Thymus (tissue), 11 donors: ENCODE data around the gene NCAPH2. TPM values are rescaled to one million over a fixed set of nuclear protein-coding genes. Genes with fewer than 3 reads are reported as not detected.

Experiments used
- DNase-seq, 9 donors: peaks; one replicate each; pipeline ENCODE4 v3.0.0-alpha.2; 2013; ENCODE audit warnings: low spot score in 9 of 9, low read depth in 6 of 9, missing footprints in 1 of 9
- H3K27ac ChIP-seq, 2 donors: one replicate each; pipeline ENCODE4 v1.5.1; 2013; ENCODE audit warnings: control low read depth in 1 of 2, low read depth in 1 of 2, low read length in 1 of 2, mild to moderate bottlenecking in 1 of 2, moderate library complexity in 1 of 2
- H3K27me3 ChIP-seq, 2 donors: one replicate each; pipeline ENCODE4 v1.5.1; 2013; ENCODE audit warnings: low read length in 1 of 2; ENCODE audit not compliant: control insufficient read depth in 2 of 2, insufficient read depth in 1 of 2
- H3K36me3 ChIP-seq, 2 donors: one replicate each; pipeline ENCODE4 v1.5.1; 2013; ENCODE audit warnings: low read length in 1 of 2, mild to moderate bottlenecking in 1 of 2, moderate library complexity in 1 of 2; ENCODE audit not compliant: control insufficient read depth in 2 of 2, insufficient read depth in 2 of 2
- H3K4me1 ChIP-seq, 2 donors: one replicate each; pipeline ENCODE4 v1.5.1; 2013; ENCODE audit warnings: low read length in 2 of 2; ENCODE audit not compliant: control insufficient read depth in 2 of 2, insufficient read depth in 2 of 2
- H3K4me3 ChIP-seq, 2 donors: one replicate each; pipeline ENCODE4 v1.5.1; 2013; ENCODE audit warnings: low read length in 2 of 2, control low read depth in 1 of 2, mild to moderate bottlenecking in 1 of 2
- H3K9me3 ChIP-seq, 2 donors: one replicate each; pipeline ENCODE4 v1.5.1; 2013; ENCODE audit warnings: low read length in 1 of 2, mild to moderate bottlenecking in 1 of 2; ENCODE audit not compliant: control insufficient read depth in 2 of 2, insufficient read depth in 1 of 2
- WGBS: extraction: QIAGEN DNeasy Blood & Tissue Kit; methylation state at CpG from one replicate; pipeline ENCODE4 v1.1.7; 2013; 5-methylcytosine and 5-hydroxymethylcytosine counted together
- polyA plus RNA-seq: library from polyadenylated mRNA; stranded (reverse); fragments of 200-250 nt; gene quantifications from one replicate; pipeline ENCODE4 v1.2.3, GENCODE V29; 2013
- total RNA-seq: library from RNA; stranded (reverse); fragments of 120-200 nt; gene quantifications from one replicate; pipeline ENCODE4 v1.2.4, GENCODE V29; 2013
- donor health status: healthy.

NCAPH2 gene
- total and polyA plus RNA-seq, 2 donors: 40.8 to 57.6 TPM

DNA sequence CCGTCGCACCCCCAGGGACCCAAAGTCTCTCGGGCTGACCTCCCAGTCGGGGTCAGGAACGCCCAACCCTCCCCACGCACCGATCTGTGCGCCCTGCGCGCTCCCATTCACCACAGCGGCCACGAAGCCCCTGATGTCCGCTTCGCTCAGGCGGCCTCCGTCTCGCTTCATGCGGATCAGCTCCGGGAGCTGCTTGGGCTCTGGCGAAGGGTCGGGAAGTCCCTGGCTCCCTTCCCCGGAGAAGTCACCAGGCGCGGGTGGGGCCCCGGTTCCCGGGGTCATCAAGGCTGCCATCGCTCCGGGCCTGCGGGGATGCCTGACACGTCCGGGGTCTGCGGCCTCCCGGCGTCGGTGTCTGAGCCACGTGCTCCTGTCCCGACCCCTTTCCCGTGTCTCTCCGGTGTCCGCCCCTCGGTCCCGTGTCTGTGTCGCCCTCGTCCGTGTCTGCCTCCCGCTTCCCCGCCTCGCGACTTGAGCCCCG is 21.4 kb downstream of the NCAPH2 start:
- 37% methylated on average over 50 of the region's 50 CpGs for WGBS
- no peak for DNase-seq

DNA sequence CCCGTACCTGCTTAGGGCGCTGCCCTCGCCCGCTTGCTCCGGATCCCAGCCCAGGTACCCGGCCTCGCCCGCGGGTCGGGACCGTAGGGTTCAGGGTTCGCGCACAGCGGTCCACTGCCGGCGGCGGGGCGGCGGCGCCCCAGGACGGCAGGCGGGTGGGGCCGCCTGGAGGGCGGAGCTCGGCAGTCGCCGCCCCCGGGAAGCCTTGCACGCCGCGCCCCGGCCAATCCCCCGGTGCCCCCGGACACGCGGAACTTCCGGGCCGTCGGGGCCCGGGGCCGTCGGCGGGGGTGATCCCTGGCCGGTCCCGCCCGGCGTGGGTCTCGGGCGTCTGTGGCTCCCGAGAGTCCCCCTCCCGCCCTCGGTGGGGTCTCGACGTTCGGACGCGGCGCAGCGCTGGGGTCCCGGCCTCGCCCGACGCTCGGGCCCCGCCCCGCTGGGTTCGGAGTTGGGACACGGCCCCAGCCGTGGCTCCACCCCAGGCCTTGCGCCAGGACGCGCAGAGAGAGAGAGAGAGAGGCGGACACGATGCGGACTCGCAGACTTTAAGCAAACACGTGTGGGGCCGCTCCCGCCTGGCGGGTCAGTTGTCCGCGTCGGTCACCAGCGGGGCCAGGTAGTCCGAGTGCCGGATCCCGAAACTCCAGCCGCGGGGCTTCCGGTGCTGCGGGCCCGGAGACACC is 22.0 kb downstream of the NCAPH2 start, which contains the start of gene TYMP:
TSS of gene TYMP (minus strand) at position 116 of the 683 bp plus-strand sequence. CDS start 303 bp downstream, outside the sequence.
- DNase-seq: peak in 1 of 9 donors; percentile 48
- Histone ChIP-seq H3K4me1 (peaks cover 12 to 25% of the 10 kb centered on the region in 2 donors), H3K36me3 (peaks cover 0 to 3% of the 10 kb centered on the region in 2 donors), H3K27ac (peak within 1 kb of the TSS; percentile 80 to 97), H3K27me3 (peaks cover 58 to 79% of the 10 kb centered on the region in 2 donors), H3K9me3 (peaks cover 1 to 12% of the 10 kb centered on the region in 2 donors), H3K4me3 (peak within 1 kb of the TSS; percentile 50)
- 2% methylated on average over 92 of the region's 92 CpGs for WGBS

More for the DNA sequence above, 21.4 kb downstream of the NCAPH2 start:
- Histone ChIP-seq H3K4me1 (peaks cover 18 to 27% of the 10 kb centered on the region in 2 donors), H3K9me3 (peaks cover 1 to 12% of the 10 kb centered on the region in 2 donors), H3K36me3 (peaks cover 0 to 3% of the 10 kb centered on the region in 2 donors), H3K4me3 (peak overlapping the region; percentile 37 to 50), H3K27me3 (peaks cover 58 to 79% of the 10 kb centered on the region in 2 donors), H3K27ac (peak overlapping the region; percentile 80 to 91)

DNA sequence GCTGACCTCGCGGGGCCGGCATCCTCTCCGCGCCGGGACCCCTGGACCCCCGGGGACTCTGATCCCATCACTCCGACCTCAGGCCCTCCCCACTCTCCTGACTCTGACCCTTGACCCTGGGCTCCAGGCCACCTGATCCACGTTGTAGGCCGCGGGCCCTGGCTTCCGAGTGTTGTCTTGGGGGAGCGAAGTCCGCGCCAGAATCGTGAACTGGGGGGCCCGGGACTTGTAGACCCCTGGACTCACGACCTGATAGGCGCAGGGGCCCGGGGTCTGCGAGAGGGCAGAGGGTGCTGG is 22.5 kb downstream of the NCAPH2 start:
- peaks cover 58 to 79% of the 10 kb centered on the region in 2 donors for H3K27me3 ChIP-seq
- H3K9me3 ChIP-seq: peaks cover 1 to 12% of the 10 kb centered on the region in 2 donors
- H3K27ac ChIP-seq: peak overlapping the region; percentile 67 to 97
- 3% methylated on average over 21 of the region's 21 CpGs for WGBS
- peaks cover 0 to 3% of the 10 kb centered on the region in 2 donors for H3K36me3 ChIP-seq
- H3K4me1 ChIP-seq: peaks cover 11 to 25% of the 10 kb centered on the region in 2 donors
- peak overlapping the region; percentile 50 for H3K4me3 ChIP-seq
- no peak for DNase-seq

DNA sequence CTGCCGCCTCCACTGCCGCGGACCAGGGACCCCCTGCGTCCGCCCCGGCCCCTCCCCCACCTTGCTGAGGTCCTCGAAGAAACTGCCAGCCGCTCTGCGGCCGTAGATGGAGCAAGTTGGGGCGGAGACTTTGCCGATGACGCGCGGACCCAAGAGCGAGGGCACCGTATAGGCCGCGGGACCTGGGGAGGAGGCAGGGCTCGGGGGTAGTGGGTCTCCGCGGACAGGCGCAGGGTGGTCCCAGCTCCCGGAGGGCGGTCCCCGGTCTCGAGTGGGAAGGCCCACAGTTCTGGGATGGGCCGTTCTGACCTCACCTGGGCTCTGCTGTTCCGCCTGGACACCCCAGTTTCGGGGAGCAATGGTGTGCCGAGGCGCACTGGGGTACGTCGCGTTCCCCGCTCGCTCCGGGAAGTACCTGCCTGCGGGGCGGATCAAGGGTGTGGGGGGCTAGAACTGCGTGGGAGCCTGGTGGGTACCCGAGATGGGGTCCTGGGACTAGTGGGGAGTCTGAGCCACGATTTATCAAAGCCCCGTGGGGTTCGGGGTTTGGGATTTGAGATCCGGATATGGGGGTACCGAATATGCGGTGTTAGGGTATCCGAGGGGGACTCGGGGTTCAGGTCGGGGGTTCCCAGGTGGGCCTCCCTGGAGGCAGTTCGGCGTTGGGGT is 23.0 kb downstream of the NCAPH2 start:
- Histone ChIP-seq H3K4me3 (peak overlapping the region; percentile 50), H3K36me3 (peaks cover 0 to 3% of the 10 kb centered on the region in 2 donors), H3K27ac (peak overlapping the region; percentile 67 to 97), H3K27me3 (peaks cover 58 to 79% of the 10 kb centered on the region in 2 donors), H3K9me3 (peaks cover 1 to 12% of the 10 kb centered on the region in 2 donors), H3K4me1 (peaks cover 11 to 28% of the 10 kb centered on the region in 2 donors)
- DNase-seq: peak in 1 of 9 donors; percentile 59
- 5% methylated on average over 53 of the region's 53 CpGs for WGBS

DNA sequence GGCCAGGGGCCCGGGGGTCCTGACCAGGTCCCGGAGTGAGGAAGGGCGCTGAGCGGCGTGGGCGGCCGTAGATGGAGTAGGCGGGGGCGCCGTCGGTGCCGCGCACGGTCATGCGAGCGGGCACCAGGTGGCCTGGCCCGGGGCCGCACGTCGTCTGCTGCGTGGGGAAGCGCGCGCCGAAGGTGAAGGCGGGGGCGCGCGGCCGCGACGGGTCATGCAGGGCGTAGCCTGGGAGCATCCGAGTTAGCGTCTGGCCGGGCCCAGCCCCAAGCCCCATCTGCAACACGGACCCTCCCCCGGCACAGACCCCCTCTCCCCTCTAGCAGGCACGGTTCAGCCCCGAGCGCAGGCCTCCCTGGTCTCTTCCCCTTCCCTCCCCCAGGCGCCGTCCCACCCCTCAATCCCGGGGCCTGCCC is 23.5 kb downstream of the NCAPH2 start:
- H3K36me3 ChIP-seq: peaks cover 0 to 3% of the 10 kb centered on the region in 2 donors
- peaks cover 9 to 30% of the 10 kb centered on the region in 2 donors for H3K4me1 ChIP-seq
- peaks cover 58 to 79% of the 10 kb centered on the region in 2 donors for H3K27me3 ChIP-seq
- 1% methylated on average over 44 of the region's 44 CpGs for WGBS
- DNase-seq: peak in 1 of 9 donors; percentile 31
- H3K9me3 ChIP-seq: peaks cover 1 to 12% of the 10 kb centered on the region in 2 donors
- peak overlapping the region; percentile 50 for H3K4me3 ChIP-seq
- H3K27ac ChIP-seq: peak overlapping the region; percentile 67 to 97

DNA sequence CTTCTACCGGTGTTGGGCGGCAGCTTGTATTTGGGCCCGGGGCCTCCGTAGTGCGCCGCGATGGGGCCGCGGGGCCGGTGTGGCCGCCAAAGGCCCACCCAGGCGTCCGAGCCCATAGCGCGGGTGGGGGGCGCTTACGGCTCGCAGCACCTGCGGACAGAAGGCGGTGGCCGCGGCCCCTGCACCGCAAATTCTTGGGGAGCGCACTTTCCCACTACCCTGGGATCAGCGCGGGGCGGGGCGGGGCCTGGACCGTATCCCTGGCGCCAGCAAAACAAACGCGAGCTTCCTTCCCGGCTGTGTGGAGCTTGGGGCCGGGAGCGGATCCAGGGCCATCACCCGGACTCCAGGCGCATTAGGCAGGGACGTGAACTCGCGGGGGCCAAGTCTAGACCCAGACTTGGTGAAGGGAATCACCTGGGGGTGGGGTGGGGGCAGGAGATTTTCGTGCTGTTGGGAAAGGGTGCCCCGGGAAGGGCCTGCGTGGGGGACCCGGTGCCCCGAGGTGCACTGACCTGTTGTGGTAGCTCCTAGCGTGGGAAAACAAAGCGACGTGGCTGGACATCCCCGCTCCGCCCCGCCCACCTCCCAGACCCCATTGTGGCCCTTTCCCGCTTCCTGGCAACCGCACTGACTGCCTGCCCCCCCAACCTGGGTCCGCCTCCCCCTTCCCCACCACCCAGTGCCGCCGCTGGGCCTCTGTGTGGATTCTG is 24.1 kb downstream of the NCAPH2 start:
- Histone ChIP-seq H3K4me1 (peaks cover 4 to 25% of the 10 kb centered on the region in 2 donors), H3K9me3 (peaks cover 1 to 12% of the 10 kb centered on the region in 2 donors), H3K27me3 (peaks cover 58 to 74% of the 10 kb centered on the region in 2 donors), H3K27ac (peak overlapping the region; percentile 67 to 97), H3K36me3 (peaks cover 0 to 3% of the 10 kb centered on the region in 2 donors), H3K4me3 (peak overlapping the region; percentile 30 to 50)
- WGBS: 5% methylated on average over 56 of the region's 56 CpGs
- no peak for DNase-seq

DNA sequence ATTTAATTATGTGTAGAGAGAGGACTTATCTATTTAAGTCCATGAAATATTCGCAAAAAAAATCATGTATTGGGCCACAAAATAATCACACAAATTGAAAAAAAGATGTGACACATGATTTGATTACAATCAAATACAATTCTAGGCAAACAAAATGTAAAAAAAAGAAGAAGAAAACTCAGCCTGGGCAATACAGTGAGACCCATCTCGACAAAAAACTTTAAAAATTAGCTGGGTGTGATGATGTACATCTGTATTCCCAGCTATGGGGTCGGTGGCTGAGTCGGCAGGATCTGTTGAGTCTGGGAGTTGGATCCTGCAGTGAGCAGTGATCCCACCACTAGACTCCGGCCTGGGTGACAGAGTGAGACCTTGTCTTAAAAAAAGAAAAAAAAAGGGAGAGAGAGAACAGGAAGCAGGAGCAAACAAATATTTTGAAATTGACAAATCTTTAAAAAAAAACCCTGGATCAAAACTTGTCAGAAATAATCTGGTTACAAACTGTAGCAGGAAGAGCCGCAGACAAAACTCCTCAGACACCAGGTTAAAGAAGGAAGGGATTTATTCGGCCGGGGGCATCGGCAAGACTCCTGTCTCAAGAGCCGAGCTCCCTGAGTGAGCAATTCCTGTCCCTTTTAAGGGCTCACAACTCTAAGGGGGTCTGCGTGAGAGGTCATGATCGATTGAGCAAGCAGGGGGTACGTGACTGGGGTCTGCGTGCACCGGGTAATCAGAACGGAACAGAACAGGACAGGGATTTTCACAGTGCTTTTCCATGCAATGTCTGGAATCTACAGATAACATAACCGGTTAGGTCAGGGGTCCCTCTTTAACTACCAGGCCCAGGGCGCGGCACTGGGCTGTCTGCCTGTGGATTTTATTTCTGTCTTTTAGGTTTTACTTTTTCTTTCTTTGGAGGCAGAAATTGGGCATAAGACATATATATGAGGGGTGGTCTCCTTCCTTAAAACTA is 25.1 kb downstream of the NCAPH2 start:
- Histone ChIP-seq H3K4me3 (no peak overlapping the region), H3K9me3 (peaks cover 1 to 10% of the 10 kb centered on the region in 2 donors), H3K27me3 (peaks cover 51 to 69% of the 10 kb centered on the region in 2 donors), H3K36me3 (peaks cover 0 to under 1% of the 10 kb centered on the region in 2 donors), H3K27ac (peak overlapping the region; percentile 42 to 67), H3K4me1 (peaks cover 4 to 27% of the 10 kb centered on the region in 2 donors)
- WGBS: 94% methylated on average over 19 of the region's 19 CpGs
- DNase-seq: no peak
